ENCODE data around the gene MC4R.

MC4R gene

GRCh38 chr18:60385693-60386092, 13.1 kb upstream of the MC4R start:
- Histone ChIP-seq H3K27me3 (ENCODE audit: control insufficient read depth in 1 of 2, insufficient read depth in 2 of 2, low read length in 2 of 2) (no peaks in the 10 kb centered on the region), H3K4me3 (ENCODE audit: low read depth in 1 of 2, low read length in 2 of 2) (no peak overlapping the region), H3K9me3 (ENCODE audit: low read length) (no peaks in the 10 kb centered on the region), H3K9ac (ENCODE audit: low read length) (no peak overlapping the region), H3K27ac (ENCODE audit: low read depth, low read length) (no peak overlapping the region), H3K36me3 (ENCODE audit: insufficient read depth, low read length) (no peaks in the 10 kb centered on the region), H3K4me1 (ENCODE audit: insufficient read depth, low read length) (no peaks in the 10 kb centered on the region)

GRCh38 chr18:60383893-60384292, 11.3 kb upstream of the MC4R start:
- Histone ChIP-seq H3K9me3 (ENCODE audit: low read length) (no peaks in the 10 kb centered on the region), H3K4me1 (ENCODE audit: insufficient read depth, low read length) (no peaks in the 10 kb centered on the region), H3K27me3 (ENCODE audit: control insufficient read depth in 1 of 2, insufficient read depth in 2 of 2, low read length in 2 of 2) (no peaks in the 10 kb centered on the region), H3K36me3 (ENCODE audit: insufficient read depth, low read length) (no peaks in the 10 kb centered on the region), H3K27ac (ENCODE audit: low read depth, low read length) (no peak overlapping the region), H3K4me3 (ENCODE audit: low read depth in 1 of 2, low read length in 2 of 2) (no peak overlapping the region), H3K9ac (ENCODE audit: low read length) (no peak overlapping the region)

DNA sequence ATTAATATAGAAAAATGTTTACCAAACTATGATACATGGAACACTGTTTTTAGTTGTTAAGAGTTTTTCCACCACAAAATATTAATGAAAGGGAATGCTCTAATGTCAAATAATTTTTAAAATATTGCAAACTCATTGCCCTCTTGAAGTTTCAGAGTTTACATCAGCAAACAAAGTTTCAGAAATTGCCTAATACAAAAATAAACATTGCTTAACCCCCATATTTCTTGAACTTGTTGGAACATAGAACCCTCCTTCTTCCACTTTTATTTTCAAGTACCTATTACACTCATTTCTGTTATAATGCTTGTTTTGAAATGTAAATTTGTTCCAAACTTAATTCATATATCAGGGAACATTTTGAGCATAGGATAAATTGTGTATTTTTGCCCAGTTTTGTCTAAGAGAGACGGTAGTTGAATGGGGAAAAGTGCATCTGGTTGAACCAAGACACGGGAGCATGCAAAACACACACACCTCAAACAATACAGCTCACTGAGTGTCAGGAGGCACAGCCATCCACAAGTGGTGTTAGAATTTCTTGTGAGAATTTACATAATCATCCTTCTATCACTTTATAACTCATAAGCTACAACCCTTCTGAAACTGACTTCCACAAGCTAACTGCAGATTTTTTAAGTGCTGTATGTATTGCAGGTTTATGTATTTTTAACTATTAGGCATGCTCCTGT, 5.3 kb upstream of the MC4R start:
- no peaks in the 10 kb centered on the region for H3K9me3 ChIP-seq (ENCODE audit: low read length)
- H3K4me1 ChIP-seq (ENCODE audit: insufficient read depth, low read length): no peaks in the 10 kb centered on the region
- no peak overlapping the region for H3K27ac ChIP-seq (ENCODE audit: low read depth, low read length)
- no peaks in the 10 kb centered on the region for H3K36me3 ChIP-seq (ENCODE audit: insufficient read depth, low read length)
- no peak overlapping the region for H3K9ac ChIP-seq (ENCODE audit: low read length)
- no peaks in the 10 kb centered on the region for H3K27me3 ChIP-seq (ENCODE audit: control insufficient read depth in 1 of 2, insufficient read depth in 2 of 2, low read length in 2 of 2)
- H3K4me3 ChIP-seq (ENCODE audit: low read depth in 1 of 2, low read length in 2 of 2): no peak overlapping the region

DNA sequence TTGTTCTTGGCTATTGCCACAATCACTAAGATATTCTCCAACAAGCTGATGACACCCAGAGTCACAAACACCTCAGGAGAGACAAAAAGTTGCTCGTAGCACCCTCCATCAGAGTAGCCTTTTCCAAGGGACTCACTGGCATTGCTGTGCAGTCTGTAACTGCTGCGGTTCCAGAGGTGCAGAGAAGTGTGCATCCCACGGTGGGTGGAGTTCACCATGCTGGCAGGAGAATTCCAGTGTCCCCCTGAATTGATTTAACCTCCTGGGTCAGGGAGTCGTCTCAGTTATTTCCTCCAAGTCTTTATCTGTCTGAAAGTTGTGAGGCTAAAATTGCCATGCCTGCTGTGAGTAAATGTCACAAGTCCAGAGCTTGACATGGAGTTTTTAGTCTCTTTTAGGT, 443 bp downstream of the MC4R start:
- H3K36me3 ChIP-seq (ENCODE audit: insufficient read depth, low read length): no peaks in the 10 kb centered on the region

DNA sequence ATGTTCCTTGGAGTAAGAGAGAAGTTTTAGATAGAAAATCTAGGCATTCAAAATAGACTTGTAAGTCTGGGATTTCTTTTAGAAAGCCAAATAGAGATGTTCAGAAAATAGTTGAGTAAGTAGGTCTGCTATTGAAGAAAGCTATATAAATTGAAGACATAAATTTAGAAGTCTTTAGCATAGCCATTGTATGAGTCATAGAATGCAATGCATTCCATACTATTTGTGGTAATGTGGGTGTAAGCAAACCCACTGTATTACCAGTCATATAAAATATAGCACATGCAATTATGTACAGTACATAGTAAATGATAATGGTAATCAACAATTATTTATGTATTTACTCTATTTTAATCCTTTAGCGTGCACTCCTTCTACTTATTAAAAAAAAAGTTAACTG, 14.1 kb downstream of the MC4R start:
- H3K4me3 ChIP-seq (ENCODE audit: low read depth in 1 of 2, low read length in 2 of 2): no peak overlapping the region

More for the DNA sequence above, 443 bp downstream of the MC4R start:
- Histone ChIP-seq H3K9me3 (ENCODE audit: low read length) (no peaks in the 10 kb centered on the region), H3K27me3 (ENCODE audit: control insufficient read depth in 1 of 2, insufficient read depth in 2 of 2, low read length in 2 of 2) (no peaks in the 10 kb centered on the region), H3K4me1 (ENCODE audit: insufficient read depth, low read length) (no peaks in the 10 kb centered on the region), H3K4me3 (ENCODE audit: low read depth in 1 of 2, low read length in 2 of 2) (no peak overlapping the region), H3K27ac (ENCODE audit: low read depth, low read length) (no peak overlapping the region), H3K9ac (ENCODE audit: low read length) (no peak overlapping the region)

DNA sequence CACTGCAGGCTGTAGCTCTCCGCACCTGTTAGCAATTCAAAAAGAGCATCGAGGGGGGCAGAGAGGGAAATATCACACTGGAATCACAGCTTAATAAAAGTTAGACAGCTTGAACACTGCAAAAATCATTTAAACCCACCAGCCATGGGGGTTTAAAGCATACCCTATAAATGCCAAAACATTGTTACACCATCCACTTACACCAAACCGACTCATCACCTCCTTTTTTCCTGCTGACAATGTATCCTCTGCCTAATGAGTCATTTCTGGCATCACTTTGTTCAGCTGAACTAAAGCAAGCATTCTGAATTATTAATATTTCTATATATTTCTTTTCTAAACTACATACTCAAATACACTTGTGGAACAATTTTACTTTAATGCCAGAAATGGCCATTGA, 21.6 kb downstream of the MC4R start:
- Histone ChIP-seq H3K36me3 (ENCODE audit: insufficient read depth, low read length) (no peaks in the 10 kb centered on the region), H3K27me3 (ENCODE audit: control insufficient read depth in 1 of 2, insufficient read depth in 2 of 2, low read length in 2 of 2) (no peaks in the 10 kb centered on the region), H3K4me1 (ENCODE audit: insufficient read depth, low read length) (no peaks in the 10 kb centered on the region), H3K9ac (ENCODE audit: low read length) (no peak overlapping the region), H3K27ac (ENCODE audit: low read depth, low read length) (no peak overlapping the region), H3K4me3 (ENCODE audit: low read depth in 1 of 2, low read length in 2 of 2) (no peak overlapping the region), H3K9me3 (ENCODE audit: low read length) (no peaks in the 10 kb centered on the region)

More for the DNA sequence above, 14.1 kb downstream of the MC4R start:
- Histone ChIP-seq H3K4me1 (ENCODE audit: insufficient read depth, low read length) (no peaks in the 10 kb centered on the region), H3K27ac (ENCODE audit: low read depth, low read length) (no peak overlapping the region), H3K9ac (ENCODE audit: low read length) (no peak overlapping the region), H3K9me3 (ENCODE audit: low read length) (no peaks in the 10 kb centered on the region), H3K36me3 (ENCODE audit: insufficient read depth, low read length) (no peaks in the 10 kb centered on the region), H3K27me3 (ENCODE audit: control insufficient read depth in 1 of 2, insufficient read depth in 2 of 2, low read length in 2 of 2) (no peaks in the 10 kb centered on the region)

- Histone ChIP-seq H3K27ac (ENCODE audit: low read depth, low read length) (no peak overlapping the region), H3K36me3 (ENCODE audit: insufficient read depth, low read length) (no peaks in the 10 kb centered on the region), H3K4me1 (ENCODE audit: insufficient read depth, low read length) (no peaks in the 10 kb centered on the region), H3K4me3 (ENCODE audit: low read depth in 1 of 2, low read length in 2 of 2) (no peak overlapping the region), H3K9ac (ENCODE audit: low read length) (no peak overlapping the region), H3K27me3 (ENCODE audit: control insufficient read depth in 1 of 2, insufficient read depth in 2 of 2, low read length in 2 of 2) (no peaks in the 10 kb centered on the region), H3K9me3 (ENCODE audit: low read length) (no peaks in the 10 kb centered on the region)
These were observed 22.4 kb downstream of the MC4R start for GRCh38 chr18:60350150-60350549.

- Histone ChIP-seq H3K36me3 (ENCODE audit: insufficient read depth, low read length) (no peaks in the 10 kb centered on the region), H3K9me3 (ENCODE audit: low read length) (no peaks in the 10 kb centered on the region), H3K9ac (ENCODE audit: low read length) (no peak overlapping the region), H3K4me1 (ENCODE audit: insufficient read depth, low read length) (no peaks in the 10 kb centered on the region), H3K27me3 (ENCODE audit: control insufficient read depth in 1 of 2, insufficient read depth in 2 of 2, low read length in 2 of 2) (no peaks in the 10 kb centered on the region), H3K4me3 (ENCODE audit: low read depth in 1 of 2, low read length in 2 of 2) (no peak overlapping the region), H3K27ac (ENCODE audit: low read depth, low read length) (no peak overlapping the region)
These were observed 25.0 kb downstream of the MC4R start for GRCh38 chr18:60347526-60348045.

GRCh38 chr18:60339018-60339417, 33.6 kb downstream of the MC4R start:
- no peak overlapping the region for H3K4me3 ChIP-seq (ENCODE audit: low read depth in 1 of 2, low read length in 2 of 2)

GRCh38 chr18:60331890-60332289, 40.7 kb downstream of the MC4R start:
- Histone ChIP-seq H3K4me1 (ENCODE audit: insufficient read depth, low read length) (no peaks in the 10 kb centered on the region), H3K4me3 (ENCODE audit: low read depth in 1 of 2, low read length in 2 of 2) (no peak overlapping the region), H3K36me3 (ENCODE audit: insufficient read depth, low read length) (no peaks in the 10 kb centered on the region), H3K27me3 (ENCODE audit: control insufficient read depth in 1 of 2, insufficient read depth in 2 of 2, low read length in 2 of 2) (no peaks in the 10 kb centered on the region), H3K9me3 (ENCODE audit: low read length) (no peaks in the 10 kb centered on the region), H3K9ac (ENCODE audit: low read length) (no peak overlapping the region), H3K27ac (ENCODE audit: low read depth, low read length) (no peak overlapping the region)

More at GRCh38 chr18:60339018-60339417, 33.6 kb downstream of the MC4R start:
- no peaks in the 10 kb centered on the region for H3K4me1 ChIP-seq (ENCODE audit: insufficient read depth, low read length)
- H3K36me3 ChIP-seq (ENCODE audit: insufficient read depth, low read length): no peaks in the 10 kb centered on the region
- H3K27me3 ChIP-seq (ENCODE audit: control insufficient read depth in 1 of 2, insufficient read depth in 2 of 2, low read length in 2 of 2): no peaks in the 10 kb centered on the region
- H3K27ac ChIP-seq (ENCODE audit: low read depth, low read length): no peak overlapping the region
- H3K9me3 ChIP-seq (ENCODE audit: low read length): no peaks in the 10 kb centered on the region
- H3K9ac ChIP-seq (ENCODE audit: low read length): no peak overlapping the region

DNA sequence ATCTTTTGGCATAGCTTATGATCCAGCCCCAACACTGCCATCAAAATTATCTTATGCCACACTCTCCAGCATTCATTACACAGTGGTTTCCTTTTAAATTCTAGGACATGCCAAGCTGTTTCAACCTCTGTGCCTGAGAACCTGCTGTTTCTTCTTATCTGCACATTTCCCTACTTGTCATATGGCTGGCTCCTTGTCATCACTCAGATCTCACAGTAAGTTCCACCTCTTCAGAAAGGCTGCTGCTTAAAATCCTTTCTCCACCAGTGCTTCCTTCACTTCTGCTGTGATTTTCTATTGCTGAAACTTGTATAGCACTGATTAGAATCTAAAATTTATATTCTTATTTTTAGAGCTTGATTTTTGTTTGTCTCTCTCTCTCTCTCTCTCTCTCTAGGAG, 43.4 kb downstream of the MC4R start:
- Histone ChIP-seq H3K36me3 (ENCODE audit: insufficient read depth, low read length) (no peaks in the 10 kb centered on the region), H3K9ac (ENCODE audit: low read length) (no peak overlapping the region), H3K4me1 (ENCODE audit: insufficient read depth, low read length) (no peaks in the 10 kb centered on the region), H3K4me3 (ENCODE audit: low read depth in 1 of 2, low read length in 2 of 2) (no peak overlapping the region), H3K9me3 (ENCODE audit: low read length) (no peaks in the 10 kb centered on the region), H3K27ac (ENCODE audit: low read depth, low read length) (no peak overlapping the region), H3K27me3 (ENCODE audit: control insufficient read depth in 1 of 2, insufficient read depth in 2 of 2, low read length in 2 of 2) (no peaks in the 10 kb centered on the region)

DNA sequence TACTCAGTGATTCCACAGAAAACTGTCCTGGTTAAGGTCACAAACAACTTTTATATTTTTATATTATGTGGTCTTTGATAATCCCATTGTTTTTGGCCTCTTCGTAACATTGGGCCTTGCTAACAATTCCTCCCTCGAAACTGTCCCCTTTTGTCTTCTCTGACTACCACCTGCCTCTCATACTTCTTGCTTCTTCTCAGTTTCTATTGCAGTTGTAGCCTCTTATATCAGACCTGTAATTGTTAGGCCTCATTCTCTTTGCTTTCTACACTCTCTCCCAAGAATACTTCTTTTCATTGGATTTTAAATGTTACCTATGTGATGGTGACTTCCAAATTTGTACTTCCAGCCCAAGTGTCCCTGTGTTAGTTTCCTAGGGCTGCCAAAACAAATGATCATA, 44.7 kb downstream of the MC4R start:
- Histone ChIP-seq H3K4me3 (ENCODE audit: low read depth in 1 of 2, low read length in 2 of 2) (no peak overlapping the region), H3K27ac (ENCODE audit: low read depth, low read length) (no peak overlapping the region), H3K27me3 (ENCODE audit: control insufficient read depth in 1 of 2, insufficient read depth in 2 of 2, low read length in 2 of 2) (no peaks in the 10 kb centered on the region), H3K9ac (ENCODE audit: low read length) (no peak overlapping the region), H3K36me3 (ENCODE audit: insufficient read depth, low read length) (no peaks in the 10 kb centered on the region), H3K4me1 (ENCODE audit: insufficient read depth, low read length) (no peaks in the 10 kb centered on the region), H3K9me3 (ENCODE audit: low read length) (no peaks in the 10 kb centered on the region)

All from muscle layer of colon (tissue), 2 donors.